HG02571 (cell line): ENCODE measurements around the gene MACROH2A1.

Source experiments
- ATAC-seq: cut with Tn5 transposase; IDR thresholded peaks from one replicate; pipeline ENCODE4 v1.9.1; 2021; ENCODE audit warnings: mild to moderate bottlenecking, moderate library complexity; ENCODE audit not compliant: unreplicated experiment

The MACROH2A1 gene

DNA sequence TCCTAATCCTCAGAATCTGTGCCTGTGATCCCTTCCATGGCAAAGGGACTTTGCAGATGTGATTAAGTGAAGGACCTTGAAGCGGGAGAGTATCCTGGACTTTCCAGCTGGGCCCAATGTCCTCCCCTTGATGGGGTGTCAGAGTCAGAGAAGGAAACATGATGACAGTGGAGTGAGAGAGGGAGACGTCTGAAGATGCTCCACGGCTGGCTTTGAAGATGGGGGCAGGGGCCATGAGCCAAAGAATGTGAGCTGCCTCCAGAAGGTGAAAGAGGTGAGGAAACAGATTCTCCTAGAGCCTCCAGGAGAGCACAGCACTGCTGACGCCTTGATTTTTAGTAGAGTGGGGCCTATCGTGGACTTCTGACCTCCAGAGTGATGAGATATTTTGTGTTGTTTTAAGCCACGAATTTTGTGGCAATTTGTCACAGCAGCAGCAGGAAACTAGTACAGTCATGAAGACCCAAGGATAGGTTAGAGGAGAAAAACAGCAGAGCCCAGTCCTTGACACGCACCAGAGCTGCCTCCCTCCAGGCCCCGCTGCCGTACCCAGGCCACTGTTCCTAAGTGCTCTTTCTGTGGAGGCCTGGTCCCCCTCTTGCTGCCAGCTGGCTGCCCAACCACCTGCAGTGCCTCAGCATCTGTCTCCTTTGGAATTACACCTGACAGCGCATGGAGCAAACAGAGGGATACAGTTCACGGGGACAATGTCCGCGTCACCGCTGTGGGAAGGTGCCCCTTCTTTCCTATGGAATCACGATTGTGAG lies 78.1 kb downstream of the MACROH2A1 start:
- no peak for ATAC-seq

DNA sequence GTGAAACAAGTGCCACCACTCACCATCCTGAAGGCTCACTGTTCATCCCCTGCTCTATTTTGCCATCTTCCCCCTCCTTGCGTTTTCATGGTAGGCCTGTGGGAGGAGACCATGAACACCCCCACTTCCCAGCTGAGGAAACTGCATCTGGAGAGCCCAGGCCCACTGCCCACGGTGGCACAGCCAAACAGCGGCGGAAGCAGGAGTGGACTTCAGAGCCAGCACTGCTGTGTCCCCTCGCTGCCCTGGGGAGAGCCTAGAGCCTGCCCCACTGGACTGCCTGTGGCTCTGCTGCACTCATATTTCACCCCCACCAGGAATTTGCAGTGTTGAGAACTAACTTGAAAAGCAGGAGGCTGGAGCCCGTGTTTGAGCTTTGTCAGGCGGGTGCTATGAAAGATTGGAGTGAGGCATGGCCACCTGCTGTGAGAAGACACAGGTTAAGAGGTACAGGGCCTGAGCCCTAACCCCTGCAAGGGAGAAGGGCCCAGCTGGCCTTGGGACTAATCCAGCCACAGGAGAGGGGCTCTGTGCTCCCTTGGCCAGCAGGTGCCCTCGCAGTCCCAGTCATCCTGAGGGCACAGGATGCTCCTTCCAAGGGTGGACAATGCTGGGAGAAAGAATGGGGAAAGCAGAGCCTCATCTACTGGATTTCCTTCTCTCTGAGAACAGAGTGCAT lies 79.0 kb downstream of the MACROH2A1 start:
- no peak for ATAC-seq

DNA sequence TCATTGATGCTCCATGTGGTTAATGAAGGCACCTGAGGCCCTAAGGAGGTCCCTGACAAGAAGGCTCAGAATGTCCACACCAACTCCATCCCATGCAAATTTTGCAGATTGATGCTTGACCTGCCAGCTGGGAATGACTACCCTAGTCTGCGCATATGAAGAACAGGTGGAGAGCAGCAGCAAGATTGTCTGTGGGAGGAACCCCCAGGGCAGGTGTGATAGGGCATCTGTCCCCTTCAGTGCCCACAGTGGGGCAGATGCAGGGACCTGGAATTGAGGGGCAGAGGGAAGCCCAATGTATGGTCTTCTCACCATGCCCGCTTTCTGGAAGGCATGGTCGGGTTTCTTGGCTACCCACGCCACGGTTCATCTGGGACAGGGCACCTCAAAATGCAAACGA lies 79.6 kb downstream of the MACROH2A1 start:
- no peak for ATAC-seq

DNA sequence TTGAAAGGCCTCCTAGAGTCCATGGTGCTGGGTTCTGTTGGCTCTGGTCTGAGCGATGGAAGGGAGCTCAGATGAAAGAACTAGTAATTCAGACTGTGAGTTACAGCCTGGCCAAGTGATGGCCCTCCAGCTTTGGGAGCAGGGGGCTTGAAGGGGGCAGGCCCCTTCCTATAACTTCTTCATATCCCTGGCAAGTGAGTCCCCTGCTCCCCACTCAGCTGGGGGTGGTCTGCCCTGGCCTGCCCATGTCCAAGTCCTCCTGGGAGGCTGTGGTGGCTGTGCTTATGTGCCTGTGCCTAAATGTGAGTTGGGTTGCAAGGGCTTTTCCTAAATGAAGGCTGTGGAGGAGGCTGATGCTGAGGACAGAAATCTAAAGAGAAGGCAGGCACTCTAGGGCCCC lies 80.1 kb downstream of the MACROH2A1 start:
- no peak for ATAC-seq

DNA sequence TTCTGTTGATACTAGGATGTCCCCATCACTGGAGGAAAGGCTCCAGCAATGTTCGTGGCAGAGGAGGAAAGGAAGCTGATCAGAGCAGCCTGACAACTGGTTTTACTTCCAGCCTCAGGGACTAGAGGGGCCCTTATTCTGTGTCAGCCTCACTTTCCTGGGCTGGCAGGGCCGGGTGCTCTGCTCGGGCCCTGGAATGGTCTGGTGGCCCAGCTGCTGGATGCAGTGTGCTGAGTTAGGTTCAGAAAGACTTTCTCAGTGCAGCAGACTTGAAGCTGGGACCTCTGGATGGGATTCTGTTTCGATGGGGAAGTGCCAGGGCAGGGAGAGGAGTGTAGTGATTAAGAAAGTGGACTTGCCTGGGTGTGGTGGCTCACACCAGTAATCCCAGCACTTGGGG lies 81.0 kb downstream of the MACROH2A1 start:
- ATAC-seq: no peak

DNA sequence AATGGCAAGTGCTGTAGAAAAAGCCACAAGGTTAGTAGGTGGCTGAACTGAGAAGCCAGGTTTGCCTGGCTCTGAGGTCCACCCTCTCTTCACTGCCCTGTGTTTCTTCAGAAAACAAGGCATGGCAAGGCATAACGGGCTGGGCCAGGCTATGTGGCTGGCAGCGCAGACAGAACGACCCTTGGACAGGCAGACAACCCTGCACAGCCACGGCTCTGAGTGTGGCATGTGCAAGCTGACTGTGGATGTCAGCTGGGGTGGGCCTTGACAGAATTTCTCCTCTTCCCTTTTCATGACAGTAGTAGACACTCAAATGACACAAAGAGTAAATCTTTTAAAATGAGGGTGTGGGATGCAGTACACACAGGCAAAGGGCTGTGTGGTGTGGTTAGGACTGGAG lies 81.7 kb downstream of the MACROH2A1 start:
- no peak for ATAC-seq

DNA sequence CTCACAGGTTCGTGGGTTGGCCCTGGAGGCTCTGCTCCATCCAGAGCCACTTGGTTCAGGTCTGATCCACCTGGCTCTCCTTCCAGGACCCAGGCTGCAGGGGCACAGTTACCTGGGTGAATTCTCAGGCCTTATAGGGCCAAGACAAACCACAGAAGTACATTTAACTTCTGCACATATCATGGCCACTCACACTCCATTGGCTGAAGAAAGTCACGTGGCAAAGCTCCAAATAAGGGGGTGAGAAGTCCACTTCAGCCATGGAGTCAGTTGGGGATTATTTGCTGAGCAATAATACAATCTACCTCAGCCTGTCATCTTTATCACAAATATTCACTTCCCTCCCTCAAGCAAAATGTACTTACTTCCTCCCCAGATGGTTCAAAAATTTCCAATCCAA lies 83.6 kb downstream of the MACROH2A1 start:
- no peak for ATAC-seq

DNA sequence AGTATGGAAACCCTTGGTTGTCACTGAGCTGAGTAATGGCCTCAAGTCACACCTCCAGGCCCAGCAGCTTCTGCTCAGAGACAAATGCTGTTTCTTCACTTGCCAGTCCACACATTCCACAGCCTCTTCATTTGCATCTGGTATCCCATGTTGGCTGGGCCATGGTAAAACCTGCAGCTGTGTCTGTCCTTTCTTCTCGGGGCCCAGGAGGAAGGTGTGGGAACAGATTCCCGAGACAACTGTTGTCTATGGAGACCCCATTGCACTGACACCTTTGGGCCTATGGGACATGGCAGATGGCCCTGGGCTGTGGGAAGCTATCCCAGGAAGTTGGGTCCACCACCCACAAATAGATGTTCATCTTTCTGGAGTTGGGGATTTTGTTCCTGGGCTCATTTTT lies 85.1 kb downstream of the MACROH2A1 start:
- no peak for ATAC-seq

DNA sequence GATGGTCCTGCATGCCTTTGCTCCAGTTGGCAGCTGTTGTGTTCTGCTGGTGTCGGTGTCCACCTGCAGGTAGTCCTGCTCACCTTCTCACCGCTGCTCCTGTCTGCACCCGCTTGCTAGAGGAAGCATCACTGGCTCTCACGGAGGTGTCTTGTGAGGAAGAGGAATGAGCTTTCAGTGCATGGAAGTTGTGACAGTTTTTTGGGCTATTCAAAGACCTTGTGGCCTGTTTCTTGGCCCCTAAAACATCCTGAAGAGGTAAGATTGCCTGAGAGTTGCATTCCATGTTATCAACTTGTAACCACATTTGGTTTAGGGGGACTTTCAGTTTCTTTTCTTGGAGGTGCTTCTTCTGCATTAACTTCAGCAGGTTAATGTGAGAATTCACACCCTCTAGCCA lies 85.6 kb downstream of the MACROH2A1 start:
- ATAC-seq: no peak

DNA sequence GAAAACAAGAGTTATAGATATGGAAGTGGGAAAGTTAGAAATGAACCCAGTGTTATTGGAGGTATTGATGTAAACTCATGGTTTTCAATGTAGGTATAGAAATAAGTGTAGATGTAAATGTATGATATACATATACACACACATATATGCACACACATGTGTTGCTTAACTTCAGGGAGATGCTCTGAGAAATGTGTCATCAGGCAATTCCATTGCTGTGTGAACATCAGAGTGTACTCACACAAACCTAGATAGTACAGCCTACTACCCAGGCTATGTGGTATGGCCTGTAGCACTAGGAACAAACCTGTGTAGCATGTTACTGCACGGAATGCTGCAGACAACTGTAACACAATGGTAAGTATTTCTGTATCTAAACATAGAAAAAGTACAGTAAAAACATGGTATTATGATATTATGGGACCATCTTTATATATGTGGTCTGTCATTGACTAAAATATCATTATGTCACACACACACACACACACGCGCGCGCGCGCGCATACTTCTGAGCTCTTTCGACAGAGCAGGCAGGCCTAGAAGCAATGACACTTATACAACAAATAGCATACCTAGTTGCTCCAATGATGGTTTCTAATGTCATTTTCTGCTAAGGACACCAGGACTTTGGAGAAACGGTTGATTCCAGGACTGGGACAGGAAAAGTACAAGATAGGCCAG lies 86.6 kb downstream of the MACROH2A1 start:
- no peak for ATAC-seq

DNA sequence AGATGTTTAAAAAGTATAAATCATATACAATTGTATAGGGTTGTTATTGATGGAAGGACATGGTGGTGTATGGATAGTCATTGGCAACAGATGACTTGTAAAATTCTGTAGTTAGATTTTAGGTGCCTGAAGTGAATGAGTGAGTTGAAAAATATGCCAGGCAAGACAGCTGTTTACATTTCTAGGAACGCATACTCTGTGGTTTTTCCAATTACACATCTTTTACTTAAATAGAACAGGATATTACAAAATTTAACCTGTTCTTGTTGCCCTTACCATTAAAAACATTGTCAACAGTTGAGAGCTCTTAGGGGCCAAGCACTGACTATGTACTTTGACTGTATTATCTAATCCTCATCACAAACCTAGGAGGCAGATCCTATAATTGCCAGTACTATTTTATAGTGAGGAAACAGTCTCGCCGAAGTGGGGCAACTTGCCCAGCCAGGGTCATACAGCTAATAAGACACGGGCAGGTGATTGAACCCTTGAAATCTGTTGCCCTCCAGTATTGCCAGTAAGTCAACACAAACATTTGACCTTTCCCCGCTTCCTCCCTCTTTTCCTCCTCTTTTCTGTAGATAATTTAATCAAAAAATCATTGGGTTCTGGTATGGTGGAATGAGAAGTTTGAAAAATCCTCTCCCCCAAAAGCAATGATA lies 88.6 kb downstream of the MACROH2A1 start:
- ATAC-seq: no peak

DNA sequence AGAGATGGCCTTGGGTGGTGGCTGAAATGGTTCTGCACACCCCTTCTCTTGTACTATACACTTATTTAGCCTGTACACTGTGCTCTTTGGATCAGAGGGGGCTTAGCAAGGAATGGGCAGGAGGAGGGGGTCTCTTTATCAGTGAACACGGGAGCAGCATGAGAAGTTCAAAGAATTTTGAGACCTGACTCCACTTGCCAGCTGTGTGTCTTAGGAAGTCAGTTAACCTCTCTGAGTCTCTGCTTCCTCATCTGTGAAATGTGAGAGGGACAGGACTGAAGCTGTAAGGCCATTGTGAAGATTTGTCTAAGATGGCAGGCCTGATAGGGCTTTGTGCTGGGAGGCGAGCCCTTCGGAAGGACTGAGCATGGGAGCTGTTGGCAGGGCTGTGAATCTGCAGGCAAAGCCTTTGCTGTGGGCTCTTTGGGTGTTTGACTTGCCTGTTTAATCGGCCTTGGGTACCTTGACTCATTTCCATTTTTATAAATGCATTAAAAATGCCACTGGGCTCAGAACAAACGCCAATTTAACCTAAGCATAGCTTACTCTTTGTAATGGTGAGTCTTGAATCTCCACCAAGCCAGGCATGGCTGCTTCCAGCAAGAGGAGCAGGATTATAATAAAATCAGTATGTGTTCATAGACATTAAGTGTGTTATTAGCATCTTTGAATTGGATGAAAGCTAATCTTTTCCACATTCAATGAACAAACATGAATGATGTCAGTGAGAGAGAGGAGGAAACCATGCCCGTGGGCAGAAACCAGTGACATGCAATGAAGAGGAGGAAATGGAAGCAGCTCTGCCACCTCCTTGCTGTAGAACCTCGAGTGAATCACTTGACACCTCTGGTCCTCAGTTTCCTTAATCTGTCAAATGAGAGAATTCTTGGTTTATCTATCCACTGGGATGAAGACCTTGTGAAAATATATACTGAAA lies 89.4 kb downstream of the MACROH2A1 start:
- ATAC-seq: no peak

DNA sequence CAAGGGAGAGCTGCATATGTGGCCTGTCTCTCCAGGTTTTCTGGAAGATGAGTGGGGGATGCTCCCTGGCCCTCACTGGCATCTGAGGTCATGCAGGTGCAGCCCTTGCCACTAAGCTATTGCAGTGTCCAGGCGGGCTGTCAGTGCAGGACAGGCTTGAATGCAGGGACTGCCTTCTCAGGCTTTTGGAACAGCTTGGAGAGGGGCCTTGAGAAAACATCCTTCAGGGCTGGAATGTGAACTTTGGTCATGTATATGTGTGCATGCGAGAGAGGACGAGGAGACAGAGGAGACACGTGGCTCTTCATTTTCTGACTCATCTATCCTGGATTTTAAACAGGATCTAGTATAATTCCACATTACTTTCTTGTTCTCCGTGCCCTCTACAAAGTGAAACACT lies 90.3 kb downstream of the MACROH2A1 start:
- no peak for ATAC-seq

DNA sequence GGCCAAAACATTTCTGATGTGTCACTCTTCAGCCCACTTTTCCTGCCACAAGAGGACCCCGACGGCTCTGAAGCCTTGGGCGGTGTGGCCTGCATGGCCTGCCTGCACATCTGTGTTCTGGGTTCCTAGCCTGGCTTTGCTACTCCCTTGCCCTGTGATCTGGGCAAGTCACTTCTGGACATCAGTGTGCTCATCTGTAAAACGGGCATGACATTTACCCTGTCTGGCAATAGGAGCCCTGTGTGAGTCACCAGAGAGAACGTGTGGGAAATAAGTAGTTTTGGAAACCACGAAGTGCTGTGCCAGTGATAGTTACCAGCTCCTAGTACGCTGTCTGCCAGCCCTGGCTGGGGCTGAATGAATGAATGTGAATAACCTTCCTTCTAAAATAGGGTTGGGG lies 90.8 kb downstream of the MACROH2A1 start:
- no peak for ATAC-seq

DNA sequence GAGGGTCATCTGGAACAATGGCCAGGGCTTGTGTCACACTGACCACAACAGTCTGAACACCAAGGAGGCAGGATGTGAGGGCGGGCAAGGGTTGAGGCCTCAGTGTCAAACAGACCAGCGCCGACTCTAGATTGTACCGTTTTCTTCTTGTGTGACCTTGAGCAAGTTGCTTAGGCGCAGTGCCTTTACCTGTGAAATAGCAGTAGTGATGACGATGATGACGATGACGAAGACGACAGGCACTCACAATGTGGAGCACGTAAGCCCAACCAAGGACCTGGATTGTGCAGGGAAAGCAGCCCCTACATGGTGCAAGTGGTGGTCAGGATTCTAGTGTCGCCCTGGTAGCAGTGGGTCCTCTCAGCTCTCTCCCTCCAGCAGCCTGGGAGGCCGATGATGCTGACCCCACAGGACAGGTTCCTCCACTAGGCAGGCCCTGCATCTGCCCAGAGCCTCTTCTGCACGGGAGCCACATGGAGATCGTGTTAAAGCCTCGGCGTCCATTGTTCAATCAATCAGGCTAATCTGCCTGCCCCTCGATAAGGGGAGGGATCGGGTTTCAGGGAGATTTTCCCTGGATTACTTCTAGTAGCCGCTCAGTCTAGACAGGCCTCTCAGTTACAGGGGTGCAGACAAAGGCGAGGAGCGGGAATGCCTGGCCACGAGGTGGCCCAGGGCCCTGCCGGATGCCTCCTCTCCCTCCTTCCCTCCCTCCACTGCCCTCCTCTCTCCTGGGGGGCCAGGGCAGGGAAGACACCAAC lies 91.7 kb downstream of the MACROH2A1 start:
- ATAC-seq: no peak

DNA sequence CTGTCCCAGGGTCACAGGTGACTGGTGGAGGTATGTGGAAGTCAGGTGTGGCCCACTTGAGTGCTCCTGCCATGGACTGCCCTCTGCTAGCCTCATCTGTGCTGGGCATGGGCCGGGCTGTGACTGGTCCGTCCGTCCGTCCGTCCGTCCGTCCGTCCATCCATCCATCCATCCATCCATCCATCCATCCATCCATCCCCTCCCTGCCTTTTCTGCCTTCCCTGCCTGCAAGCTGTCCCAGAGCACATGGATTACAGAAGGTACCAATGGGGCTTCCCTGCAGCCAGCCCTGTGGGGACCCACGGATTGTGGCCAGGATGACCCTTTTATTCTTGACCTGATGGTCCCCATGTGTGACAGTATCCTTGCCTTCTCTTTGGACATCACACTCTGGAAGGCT lies 92.5 kb downstream of the MACROH2A1 start:
- no peak for ATAC-seq

DNA sequence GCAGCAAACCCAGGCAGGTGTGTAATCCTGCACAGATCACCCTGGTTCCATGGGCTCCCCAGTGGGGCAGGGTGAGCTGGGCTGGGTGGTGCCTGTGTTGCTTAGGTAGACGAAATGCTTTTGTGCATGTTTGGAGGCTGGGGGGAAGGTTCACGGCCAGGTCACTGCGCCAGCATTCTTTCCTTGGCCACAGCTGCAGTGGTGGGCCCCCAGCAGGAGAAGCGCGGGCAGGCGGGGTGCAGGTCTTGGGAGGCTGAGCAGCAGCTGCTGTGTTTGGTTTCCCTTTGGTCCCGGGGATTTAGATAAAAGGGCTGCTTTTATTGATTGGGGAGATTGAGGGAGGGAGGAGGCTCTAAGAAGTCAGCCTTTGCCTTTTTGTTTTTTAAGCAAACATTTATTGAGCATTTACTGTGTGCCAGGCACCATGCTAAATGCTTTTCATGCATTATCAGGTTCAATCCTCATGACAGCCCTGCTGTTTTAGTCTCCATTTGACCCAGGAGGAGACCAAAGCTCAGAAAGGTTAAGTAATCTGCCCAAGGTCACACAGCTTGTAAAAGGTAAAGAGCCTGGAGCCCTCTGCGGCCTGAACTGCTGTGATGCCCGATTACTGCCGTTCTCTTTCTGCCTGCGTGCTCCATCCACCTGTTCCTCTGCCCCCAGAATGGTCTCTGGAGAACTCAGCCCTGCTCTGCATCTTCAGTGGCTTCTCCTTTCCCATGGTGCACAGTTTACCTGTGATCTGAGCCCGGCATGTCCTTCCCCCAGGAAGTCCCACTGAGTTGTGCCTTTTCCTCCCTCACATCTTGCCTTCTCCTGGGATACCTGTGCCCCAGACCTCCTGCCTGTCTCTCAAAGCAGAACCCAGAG lies 94.4 kb downstream of the MACROH2A1 start:
- no peak for ATAC-seq

DNA sequence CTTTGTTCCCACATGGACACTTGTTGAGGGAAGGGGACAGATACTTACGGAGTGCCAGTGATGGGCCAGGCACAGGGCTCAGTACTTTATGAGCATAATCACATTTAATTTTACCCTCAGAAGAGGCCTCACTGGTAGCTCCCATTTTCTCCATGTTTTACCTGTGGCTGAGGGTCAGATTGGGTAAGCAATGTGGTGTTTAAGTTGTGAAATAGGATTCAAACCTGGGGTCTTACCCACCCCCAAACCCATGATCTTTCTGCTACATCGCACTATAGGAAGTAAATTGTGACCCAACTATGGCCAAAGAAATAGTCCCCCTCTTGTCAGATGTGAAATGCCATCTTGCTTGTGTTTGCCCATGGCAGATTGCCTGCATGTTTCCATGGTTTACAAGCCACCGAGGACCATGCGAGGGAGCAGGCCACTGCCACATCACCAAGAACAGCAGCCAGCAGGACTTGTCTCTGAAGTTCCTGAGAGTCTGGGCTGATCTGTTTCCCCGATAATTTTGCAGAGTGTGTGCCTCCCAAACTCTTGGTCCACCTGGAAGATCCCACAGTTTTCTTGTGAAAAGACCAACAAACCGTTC lies 95.4 kb downstream of the MACROH2A1 start:
- ATAC-seq: no peak
